WERI-Rb-1 (cell line): Measurements from ENCODE around the gene ZNF235.

Source experiments
- DNase-seq: peaks from one replicate; pipeline ENCODE4 v3.0.0-alpha.2; 2020
- H3K27ac ChIP-seq: fragments of 250-450 bp; sonication (Bioruptor Pico); 2 replicates; pipeline ENCODE4 v1.5.1; 2020; ENCODE audit warnings: mild to moderate bottlenecking, moderate library complexity
- H3K27me3 ChIP-seq: fragments of 250-450 bp; sonication (Bioruptor Pico); 2 replicates; pipeline ENCODE4 v1.5.1; 2021; ENCODE audit warnings: mild to moderate bottlenecking, low read depth, moderate library complexity; ENCODE audit not compliant: insufficient read depth, severe bottlenecking
- H3K36me3 ChIP-seq: fragments of 250-450 bp; sonication (Bioruptor Pico); 2 replicates; pipeline ENCODE4 v1.5.1; 2020; ENCODE audit warnings: mild to moderate bottlenecking, moderate library complexity
- H3K4me3 ChIP-seq: 2 replicates; pipeline ENCODE4 v1.5.1; 2011; ENCODE audit warnings: low read depth, mild to moderate bottlenecking, control low read depth, low read length
- H3K9me3 ChIP-seq: fragments of 250-450 bp; sonication (Bioruptor Pico); 2 replicates; pipeline ENCODE4 v1.5.1; 2021; ENCODE audit warnings: mild to moderate bottlenecking, moderate library complexity; ENCODE audit not compliant: severe bottlenecking
- TF ChIP-seq, protein P1 (sequence below): IDR thresholded peaks from 2 replicates; pipeline ENCODE4 v1.5.1; 2011; ENCODE audit warnings: low read depth, mild to moderate bottlenecking, control low read depth, inconsistent platforms, low read length

Gene ZNF235

DNA sequence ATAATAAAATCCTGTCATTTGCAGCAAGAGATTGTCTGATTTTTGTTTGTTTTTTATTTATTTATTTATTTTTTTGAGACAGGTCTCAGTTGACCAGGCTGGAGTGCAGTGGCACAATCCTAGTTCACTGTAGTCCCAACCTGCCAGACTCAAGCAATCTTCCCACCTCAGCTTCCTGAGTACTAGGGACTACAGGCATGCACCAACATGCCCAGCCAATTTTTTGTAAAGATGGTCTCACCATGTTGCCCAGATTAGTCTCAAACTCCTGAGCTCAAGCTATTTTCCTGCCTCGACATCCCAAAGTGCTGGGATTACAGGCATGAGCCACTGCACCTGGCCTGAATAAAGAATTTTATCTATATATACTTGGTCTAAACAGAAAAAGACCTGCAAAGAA is 27.5 kb downstream of the ZNF235 start:
- no peak for DNase-seq
- H3K4me3 ChIP-seq = no peak overlapping the region
- TF ChIP-seq, protein P1, sequence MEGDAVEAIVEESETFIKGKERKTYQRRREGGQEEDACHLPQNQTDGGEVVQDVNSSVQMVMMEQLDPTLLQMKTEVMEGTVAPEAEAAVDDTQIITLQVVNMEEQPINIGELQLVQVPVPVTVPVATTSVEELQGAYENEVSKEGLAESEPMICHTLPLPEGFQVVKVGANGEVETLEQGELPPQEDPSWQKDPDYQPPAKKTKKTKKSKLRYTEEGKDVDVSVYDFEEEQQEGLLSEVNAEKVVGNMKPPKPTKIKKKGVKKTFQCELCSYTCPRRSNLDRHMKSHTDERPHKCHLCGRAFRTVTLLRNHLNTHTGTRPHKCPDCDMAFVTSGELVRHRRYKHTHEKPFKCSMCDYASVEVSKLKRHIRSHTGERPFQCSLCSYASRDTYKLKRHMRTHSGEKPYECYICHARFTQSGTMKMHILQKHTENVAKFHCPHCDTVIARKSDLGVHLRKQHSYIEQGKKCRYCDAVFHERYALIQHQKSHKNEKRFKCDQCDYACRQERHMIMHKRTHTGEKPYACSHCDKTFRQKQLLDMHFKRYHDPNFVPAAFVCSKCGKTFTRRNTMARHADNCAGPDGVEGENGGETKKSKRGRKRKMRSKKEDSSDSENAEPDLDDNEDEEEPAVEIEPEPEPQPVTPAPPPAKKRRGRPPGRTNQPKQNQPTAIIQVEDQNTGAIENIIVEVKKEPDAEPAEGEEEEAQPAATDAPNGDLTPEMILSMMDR = no peak

DNA sequence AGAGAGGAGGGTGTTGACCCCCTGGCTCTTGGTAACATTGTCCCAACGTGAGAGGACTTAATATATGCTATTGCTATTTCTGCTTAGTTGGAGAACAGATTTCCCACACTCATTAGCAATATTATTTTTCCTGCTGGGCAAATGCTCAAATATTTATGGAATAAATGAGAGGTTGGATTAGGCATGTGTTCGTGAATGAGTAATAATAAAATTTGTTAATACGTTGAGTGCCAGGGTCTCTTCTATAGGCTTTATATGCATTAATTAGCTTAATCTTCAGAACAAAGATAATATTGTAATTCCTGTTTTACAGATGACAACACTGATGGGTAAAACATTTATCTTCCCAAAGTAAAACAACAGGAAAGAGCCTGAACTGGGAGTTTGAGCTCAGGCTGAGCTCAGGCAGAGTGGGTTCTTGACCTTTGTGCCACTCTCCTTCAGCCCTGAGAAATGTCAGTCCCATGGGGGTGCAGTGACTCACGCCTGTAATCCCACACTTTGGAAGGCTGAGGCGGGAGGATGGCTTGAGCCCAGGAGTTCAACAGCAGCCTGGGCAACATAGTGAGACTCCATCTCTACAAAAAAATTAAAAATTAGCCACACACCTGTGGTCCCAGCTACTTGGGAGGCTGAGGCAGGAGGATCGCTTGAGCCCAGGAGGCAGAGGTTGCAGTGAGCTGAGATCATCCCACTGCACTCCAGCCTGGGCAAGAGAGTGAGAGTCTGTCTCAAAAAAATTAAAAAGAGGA is 44.0 kb downstream of the ZNF235 start:
- H3K27ac ChIP-seq = no peak overlapping the region
- H3K9me3 ChIP-seq = no peaks in the 10 kb centered on the region
- no peaks in the 10 kb centered on the region for H3K27me3 ChIP-seq
- no peaks in the 10 kb centered on the region for H3K36me3 ChIP-seq
- no peak overlapping the region for H3K4me3 ChIP-seq
- TF ChIP-seq, protein P1 = no peak
- DNase-seq = no peak

More for the DNA sequence above, 27.5 kb downstream of the ZNF235 start:
- H3K36me3 ChIP-seq = no peaks in the 10 kb centered on the region
- no peaks in the 10 kb centered on the region for H3K9me3 ChIP-seq
- H3K27me3 ChIP-seq = no peaks in the 10 kb centered on the region
- H3K27ac ChIP-seq = no peak overlapping the region

DNA sequence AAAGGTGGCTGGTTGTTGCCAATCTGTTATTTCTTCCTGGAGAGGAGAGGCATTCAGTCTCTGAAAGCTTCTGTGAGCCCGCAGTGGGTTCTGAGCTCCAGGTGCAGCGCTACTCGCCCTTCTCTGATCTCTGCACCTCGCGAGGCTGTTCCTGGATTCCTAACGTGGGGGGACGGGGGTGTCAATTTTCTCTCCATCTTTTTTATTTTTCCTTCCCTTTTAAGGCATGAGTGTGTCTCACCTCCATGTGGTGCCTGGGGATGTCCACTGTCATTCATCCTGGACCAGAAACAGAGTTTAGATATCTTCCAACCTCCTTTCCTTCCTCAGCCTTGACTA is 44.5 kb downstream of the ZNF235 start:
- Histone ChIP-seq H3K9me3 (peaks cover 3% of the 10 kb centered on the region), H3K36me3 (no peaks in the 10 kb centered on the region), H3K27ac (no peak overlapping the region), H3K27me3 (no peaks in the 10 kb centered on the region), H3K4me3 (no peak overlapping the region)
- TF ChIP-seq, protein P1 = no peak
- no peak for DNase-seq

DNA sequence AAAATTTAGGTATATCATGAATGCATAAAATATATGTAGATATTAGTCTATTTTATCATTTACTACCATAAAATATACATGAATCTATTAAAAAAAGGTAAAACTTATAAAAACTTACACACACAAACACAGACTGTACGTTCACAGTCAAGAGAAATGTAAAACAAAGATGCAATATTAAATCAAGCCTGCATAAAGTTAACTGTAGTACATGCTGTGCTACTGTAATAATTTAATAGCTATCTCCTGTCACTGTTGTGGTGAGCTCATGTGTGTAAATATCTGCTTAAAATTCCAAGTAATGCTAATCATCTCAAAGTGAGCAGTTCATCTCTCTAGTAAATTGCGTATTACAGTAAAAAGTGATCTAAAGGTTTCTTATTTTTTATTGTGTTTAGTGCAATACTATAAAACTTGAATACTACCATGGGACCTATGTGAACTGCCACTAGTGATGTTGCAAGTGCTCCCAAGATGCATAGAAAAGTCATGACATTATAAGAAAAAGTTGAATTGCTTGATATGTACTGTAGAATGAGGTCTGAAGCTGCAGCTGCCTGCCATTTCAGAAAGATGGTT is 45.9 kb downstream of the ZNF235 start:
- no peak for DNase-seq
- Histone ChIP-seq H3K4me3 (no peak overlapping the region), H3K27ac (no peak overlapping the region), H3K9me3 (peaks cover 3% of the 10 kb centered on the region), H3K27me3 (no peaks in the 10 kb centered on the region), H3K36me3 (no peaks in the 10 kb centered on the region)
- TF ChIP-seq, protein P1 = no peak

DNA sequence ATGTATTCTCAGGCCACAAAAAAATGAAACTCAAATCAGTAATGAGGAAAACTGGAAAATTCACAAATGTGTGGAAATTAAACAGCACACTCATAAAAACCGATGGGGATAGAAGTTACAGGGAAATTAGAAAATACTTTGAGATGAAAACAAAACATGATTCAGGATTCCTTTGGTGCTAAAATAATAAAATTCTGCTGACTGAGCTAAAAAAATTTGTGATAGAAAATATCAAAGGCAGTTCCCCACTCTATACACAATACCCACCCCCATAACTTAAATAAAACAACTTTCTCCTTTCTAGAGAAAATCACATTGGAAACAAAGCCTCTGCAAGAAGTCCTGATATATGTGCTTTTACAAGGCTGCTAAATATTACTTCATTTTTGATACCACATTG is 46.7 kb downstream of the ZNF235 start:
- Histone ChIP-seq H3K36me3 (no peaks in the 10 kb centered on the region), H3K27ac (no peak overlapping the region), H3K9me3 (peaks cover 6% of the 10 kb centered on the region), H3K27me3 (no peaks in the 10 kb centered on the region), H3K4me3 (no peak overlapping the region)
- DNase-seq = no peak
- TF ChIP-seq, protein P1 = no peak
